ENCODE data around the gene ANKRD34A. TPM values are rescaled to one million over a fixed set of nuclear protein-coding genes. Genes with fewer than 3 reads are reported as not detected.

ANKRD34A gene
- total RNA-seq, 6 experiments from 2014 or later: 8.1 to 14.9 (median 10.2) TPM

- peaks cover 40% of the 10 kb centered on the region for H3K36me3 Mint-ChIP-seq (ENCODE audit: low read depth)
- peak within 1 kb of the TSS; percentile 97 for H3K4me3 Mint-ChIP-seq
- peak; percentile 96 for DNase-seq
- no peak for TF ChIP-seq CTCF (IDR thresholded peaks at IDR 0.05)
- H3K27me3 Mint-ChIP-seq (ENCODE audit: insufficient read depth): no peaks in the 10 kb centered on the region
- peak within 1 kb of the TSS; percentile 91 for H3K27ac Mint-ChIP-seq
- H3K9me3 Mint-ChIP-seq: no peaks in the 10 kb centered on the region
- peaks cover 57% of the 10 kb centered on the region for H3K4me1 Mint-ChIP-seq (ENCODE audit: low read depth)
These were observed 32.1 kb upstream of the ANKRD34A start, which contains the start of gene TXNIP for GRCh38 chr1:145996433-145997015. TXNIP (minus strand) TSS chr1:145996579; CDS start chr1:145996266, 313 bp downstream.

GRCh38 chr1:145995964-145996432, 31.6 kb upstream of the ANKRD34A start:
- no peaks in the 10 kb centered on the region for H3K9me3 Mint-ChIP-seq
- no peak for DNase-seq
- peak overlapping the region; percentile 91 for H3K27ac Mint-ChIP-seq
- H3K36me3 Mint-ChIP-seq (ENCODE audit: low read depth): peaks cover 40% of the 10 kb centered on the region
- H3K27me3 Mint-ChIP-seq (ENCODE audit: insufficient read depth): no peaks in the 10 kb centered on the region
- peaks cover 52% of the 10 kb centered on the region for H3K4me1 Mint-ChIP-seq (ENCODE audit: low read depth)
- peak overlapping the region; percentile 97 for H3K4me3 Mint-ChIP-seq
- no peak for TF ChIP-seq CTCF (IDR thresholded peaks at IDR 0.05)

- Mint-ChIP-seq H3K36me3 (ENCODE audit: low read depth) (peaks cover 40% of the 10 kb centered on the region), H3K9me3 (no peaks in the 10 kb centered on the region), H3K27me3 (ENCODE audit: insufficient read depth) (no peaks in the 10 kb centered on the region), H3K4me3 (peak overlapping the region; percentile 97), H3K4me1 (ENCODE audit: low read depth) (peaks cover 52% of the 10 kb centered on the region), H3K27ac (peak overlapping the region; percentile 91)
- no peak for DNase-seq
- TF ChIP-seq CTCF (IDR thresholded peaks at IDR 0.05): no peak
These were observed 30.9 kb upstream of the ANKRD34A start for GRCh38 chr1:145995148-145995881.

DNA sequence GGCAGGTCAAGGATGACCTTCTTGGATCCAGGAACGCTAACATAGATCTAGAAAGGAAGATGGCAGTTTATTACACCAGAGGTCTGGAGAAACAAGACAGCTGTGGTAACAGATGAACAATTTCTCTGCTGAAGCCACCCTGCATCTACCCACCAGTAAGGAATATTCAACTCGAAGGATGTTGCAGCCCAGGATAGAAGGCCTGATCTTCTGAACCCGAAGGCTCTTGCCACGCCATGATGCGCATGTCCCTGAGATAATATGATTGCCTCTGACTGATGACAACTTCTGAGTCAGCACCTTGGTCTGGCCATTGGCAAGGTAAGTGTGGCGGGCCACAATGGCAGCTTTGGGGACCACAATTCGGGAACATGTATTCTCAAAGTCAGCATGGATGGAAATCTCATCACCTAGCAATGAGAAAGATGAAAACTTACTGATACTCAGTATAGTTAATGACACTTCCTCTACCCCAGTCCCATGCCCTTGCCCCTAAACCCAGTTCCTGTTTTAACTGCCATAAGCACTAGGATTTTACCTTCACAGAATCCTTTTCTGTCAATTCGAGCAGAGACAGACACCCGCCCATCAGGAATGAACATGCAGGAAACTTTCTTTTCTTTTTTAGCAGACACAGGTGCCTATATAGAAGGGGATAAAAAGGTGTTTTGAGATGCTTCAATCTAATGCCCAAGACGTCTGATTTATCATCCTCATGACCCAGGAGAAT, 30.2 kb upstream of the ANKRD34A start:
- no peaks in the 10 kb centered on the region for H3K27me3 Mint-ChIP-seq (ENCODE audit: insufficient read depth)
- peaks cover 50% of the 10 kb centered on the region for H3K4me1 Mint-ChIP-seq (ENCODE audit: low read depth)
- peak overlapping the region; percentile 97 for H3K4me3 Mint-ChIP-seq
- H3K9me3 Mint-ChIP-seq: no peaks in the 10 kb centered on the region
- TF ChIP-seq CTCF (IDR thresholded peaks at IDR 0.05): no peak
- H3K27ac Mint-ChIP-seq: peak overlapping the region; percentile 91; the same call in 1 of the 2 replicates
- DNase-seq: no peak
- peaks cover 40% of the 10 kb centered on the region for H3K36me3 Mint-ChIP-seq (ENCODE audit: low read depth)

- Mint-ChIP-seq H3K36me3 (ENCODE audit: low read depth) (peaks cover 40% of the 10 kb centered on the region), H3K27ac (no peak overlapping the region), H3K9me3 (no peaks in the 10 kb centered on the region), H3K27me3 (ENCODE audit: insufficient read depth) (no peaks in the 10 kb centered on the region), H3K4me1 (ENCODE audit: low read depth) (peaks cover 47% of the 10 kb centered on the region), H3K4me3 (peak overlapping the region; percentile 97)
- no peak for TF ChIP-seq CTCF (IDR thresholded peaks at IDR 0.05)
- no peak for DNase-seq
These were observed 29.4 kb upstream of the ANKRD34A start for GRCh38 chr1:145993618-145994390.

Data from HFFc6 (cell line).